SK-N-MC (cell line): ENCODE data around the gene NSMCE4A.

ENCODE experiments used
- EZH2 ChIP-seq: fragments of 200-600 bp; sonication (generic); IDR thresholded peaks from one replicate; pipeline ENCODE4 v1.6.1; 2017; ENCODE audit warnings: antibody characterized with exemption
- POLR2AphosphoS5 ChIP-seq: IDR thresholded peaks from 2 replicates; pipeline ENCODE4 v1.6.1; 2012; ENCODE audit warnings: mild to moderate bottlenecking, low read depth, low read length, borderline replicate concordance

DNA sequence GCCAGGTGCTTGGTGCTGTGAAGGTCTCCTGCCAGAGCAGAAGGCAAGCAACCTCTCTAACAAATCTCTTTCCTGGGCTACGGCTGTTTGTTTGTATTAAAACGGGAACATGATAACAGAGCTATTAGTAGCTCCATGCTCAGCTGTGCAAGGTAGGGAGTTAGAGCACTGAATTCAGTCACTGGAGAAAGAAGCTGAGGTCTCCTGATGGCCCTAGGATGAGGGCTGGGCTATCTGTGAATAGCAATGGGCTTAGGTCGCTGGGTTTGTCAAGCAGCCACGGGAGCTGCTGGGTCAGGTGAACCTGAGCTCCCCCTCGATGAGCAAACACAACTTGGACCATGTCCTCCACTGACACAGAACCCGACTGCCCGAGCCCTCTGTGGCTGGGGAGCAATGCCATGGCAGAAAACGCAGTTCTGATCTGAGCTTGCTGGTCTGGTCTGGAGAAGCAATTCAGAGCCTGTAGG lies 38.3 kb upstream of the NSMCE4A start:
- TF ChIP-seq POLR2AphosphoS5 = no peak
- no peak for TF ChIP-seq EZH2
